Measurements from ENCODE around the gene GASK1A.

Gene GASK1A

GRCh38 chr3:43087249-43087776 is 108.2 kb downstream of the GASK1A start:
- DNase-seq (ENCODE audit: extremely low read depth, low read depth), result no peak
- TF ChIP-seq CTCF (IDR thresholded peaks at IDR 0.05; ENCODE audit: low read depth, low read length), result no peak

- TF ChIP-seq CTCF (IDR thresholded peaks at IDR 0.05; ENCODE audit: low read depth, low read length), result no peak
- DNase-seq (ENCODE audit: extremely low read depth, low read depth), result no peak
Observed at GRCh38 chr3:43089081-43089480, 110.0 kb downstream of the GASK1A start.

- no peak for DNase-seq (ENCODE audit: extremely low read depth, low read depth)
- TF ChIP-seq CTCF (IDR thresholded peaks at IDR 0.05; ENCODE audit: low read depth, low read length), result no peak
Observed at GRCh38 chr3:43090238-43090637, 111.1 kb downstream of the GASK1A start.

GRCh38 chr3:43091481-43091880 is 112.4 kb downstream of the GASK1A start:
- TF ChIP-seq CTCF (IDR thresholded peaks at IDR 0.05; ENCODE audit: low read depth, low read length), result no peak

GRCh38 chr3:43093006-43093405 is 113.9 kb downstream of the GASK1A start:
- no peak for TF ChIP-seq CTCF (IDR thresholded peaks at IDR 0.05; ENCODE audit: low read depth, low read length)
- DNase-seq (ENCODE audit: extremely low read depth, low read depth), result no peak

More at GRCh38 chr3:43091481-43091880, 112.4 kb downstream of the GASK1A start:
- no peak for DNase-seq (ENCODE audit: extremely low read depth, low read depth)

- TF ChIP-seq CTCF (IDR thresholded peaks at IDR 0.05; ENCODE audit: low read depth, low read length), result no peak
- no peak for DNase-seq (ENCODE audit: extremely low read depth, low read depth)
Observed at GRCh38 chr3:43093974-43094373, 114.9 kb downstream of the GASK1A start.

- TF ChIP-seq CTCF (IDR thresholded peaks at IDR 0.05; ENCODE audit: low read depth, low read length), result no peak
Observed at GRCh38 chr3:43094381-43094780, 115.3 kb downstream of the GASK1A start.

More at GRCh38 chr3:43094381-43094780, 115.3 kb downstream of the GASK1A start:
- no peak for DNase-seq (ENCODE audit: extremely low read depth, low read depth)
